ENCODE data around the gene FZD7. TPM values are rescaled to one million over a fixed set of nuclear protein-coding genes. Genes with fewer than 3 reads are reported as not detected.
A peak's percentile ranks its signal among the peaks of the same experiment; 100 is the strongest.

The FZD7 gene
- total RNA-seq, 1 donor from 2014 or later = 24.2 TPM

DNA sequence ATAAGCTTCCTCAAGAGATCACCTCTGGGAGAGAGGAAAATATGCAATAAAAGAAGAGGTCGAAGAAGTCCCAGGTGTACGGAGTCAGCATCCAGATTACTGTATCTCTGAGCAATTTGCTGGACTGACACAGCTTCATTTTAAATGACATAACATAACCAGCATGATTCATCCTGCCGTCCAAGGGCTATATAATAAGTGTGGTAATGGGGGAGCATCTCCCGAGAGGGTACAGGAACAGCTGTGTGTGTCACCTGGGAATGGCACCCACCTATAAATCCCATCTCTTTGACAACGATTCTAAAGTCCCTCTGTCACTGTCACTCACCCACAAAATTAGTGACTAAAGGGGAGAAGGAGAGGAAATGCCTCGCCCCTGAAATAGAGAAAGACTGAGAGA is 19.3 kb upstream of the FZD7 start:
- no peak for DNase-seq (ENCODE audit: low spot score)

GRCh38 chr2:202014759-202015211 is 18.9 kb upstream of the FZD7 start:
- DNase-seq (ENCODE audit: low spot score) = no peak

DNA sequence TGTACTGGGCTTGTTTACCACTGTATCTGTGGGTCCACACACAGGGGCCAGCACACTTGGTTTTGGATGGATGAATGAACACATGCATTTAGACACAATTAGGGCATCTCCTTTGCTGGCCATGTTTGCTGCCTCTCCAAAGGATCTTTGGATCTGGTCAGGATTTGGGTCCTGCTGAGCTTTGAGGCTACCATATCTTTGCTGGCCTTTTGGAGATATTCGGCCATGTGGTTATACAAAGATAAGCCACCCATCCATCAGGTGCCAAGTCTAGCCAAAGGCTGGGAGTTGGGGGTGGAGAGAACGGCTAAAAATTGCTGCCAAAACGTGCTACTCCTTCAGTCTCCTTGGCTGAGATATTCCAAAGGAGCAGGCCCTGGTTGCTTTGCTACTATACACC is 18.2 kb upstream of the FZD7 start:
- no peak for DNase-seq (ENCODE audit: low spot score)

- DNase-seq (ENCODE audit: low spot score) = no peak
Observed at GRCh38 chr2:202016579-202017227, 17.0 kb upstream of the FZD7 start.

DNA sequence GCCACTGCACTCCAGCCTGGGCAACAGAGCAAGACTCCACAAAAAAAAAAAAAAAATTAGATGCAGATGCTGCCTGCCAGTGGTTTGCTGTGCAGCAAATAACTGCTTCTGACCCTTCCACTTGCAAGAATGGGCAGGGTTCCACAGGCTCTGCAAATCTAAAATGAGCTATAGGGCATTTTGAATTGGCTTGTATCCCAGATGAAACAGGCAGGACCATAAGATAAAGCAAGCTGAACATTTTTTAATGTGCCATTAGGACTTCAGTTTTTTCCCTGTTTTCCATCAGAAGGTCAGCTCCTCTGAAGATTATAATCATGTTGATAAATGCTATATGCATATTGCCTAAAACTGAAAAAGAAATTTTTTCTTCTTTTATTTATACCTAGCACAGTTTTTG is 15.7 kb upstream of the FZD7 start:
- DNase-seq (ENCODE audit: low spot score) = no peak

GRCh38 chr2:202018950-202019349 is 14.7 kb upstream of the FZD7 start:
- DNase-seq (ENCODE audit: low spot score) = no peak

- DNase-seq (ENCODE audit: low spot score) = no peak
Observed at GRCh38 chr2:202019689-202020450, 13.8 kb upstream of the FZD7 start.

- peak; percentile 17 for DNase-seq (ENCODE audit: low spot score)
Observed at GRCh38 chr2:202022755-202023154, 10.9 kb upstream of the FZD7 start.

- peak; percentile 22 for DNase-seq (ENCODE audit: low spot score)
Observed at GRCh38 chr2:202023198-202023903, 10.3 kb upstream of the FZD7 start.

- peak; percentile 22 for DNase-seq (ENCODE audit: low spot score)
Observed at GRCh38 chr2:202023904-202024266, 9.8 kb upstream of the FZD7 start.

DNA sequence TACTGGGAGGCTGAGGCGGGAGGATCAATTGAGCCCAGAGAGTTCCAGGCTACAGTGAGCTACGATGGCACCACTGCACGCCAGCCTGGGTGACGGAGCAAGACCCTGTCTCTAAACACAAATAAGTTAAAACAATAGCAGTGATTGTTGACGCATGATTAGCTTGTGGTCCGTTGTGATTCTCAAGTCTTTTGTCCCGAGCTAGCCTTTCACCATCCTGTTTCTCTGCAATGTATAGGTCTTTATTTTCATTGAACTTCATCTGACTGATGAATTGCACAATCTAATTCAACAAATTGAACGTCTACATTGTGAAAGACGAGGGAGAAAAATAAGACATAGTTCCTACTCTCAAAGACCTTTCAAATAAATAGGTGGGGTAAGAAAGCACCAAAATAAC is 8.8 kb upstream of the FZD7 start:
- DNase-seq (ENCODE audit: low spot score) = no peak

GRCh38 chr2:202025816-202026215 is 7.8 kb upstream of the FZD7 start:
- peak; percentile 5 for DNase-seq (ENCODE audit: low spot score)

- no peak for DNase-seq (ENCODE audit: low spot score)
Observed at GRCh38 chr2:202026507-202026906, 7.1 kb upstream of the FZD7 start.

GRCh38 chr2:202030691-202031090 is 3.0 kb upstream of the FZD7 start:
- no peak for DNase-seq (ENCODE audit: low spot score)

DNA sequence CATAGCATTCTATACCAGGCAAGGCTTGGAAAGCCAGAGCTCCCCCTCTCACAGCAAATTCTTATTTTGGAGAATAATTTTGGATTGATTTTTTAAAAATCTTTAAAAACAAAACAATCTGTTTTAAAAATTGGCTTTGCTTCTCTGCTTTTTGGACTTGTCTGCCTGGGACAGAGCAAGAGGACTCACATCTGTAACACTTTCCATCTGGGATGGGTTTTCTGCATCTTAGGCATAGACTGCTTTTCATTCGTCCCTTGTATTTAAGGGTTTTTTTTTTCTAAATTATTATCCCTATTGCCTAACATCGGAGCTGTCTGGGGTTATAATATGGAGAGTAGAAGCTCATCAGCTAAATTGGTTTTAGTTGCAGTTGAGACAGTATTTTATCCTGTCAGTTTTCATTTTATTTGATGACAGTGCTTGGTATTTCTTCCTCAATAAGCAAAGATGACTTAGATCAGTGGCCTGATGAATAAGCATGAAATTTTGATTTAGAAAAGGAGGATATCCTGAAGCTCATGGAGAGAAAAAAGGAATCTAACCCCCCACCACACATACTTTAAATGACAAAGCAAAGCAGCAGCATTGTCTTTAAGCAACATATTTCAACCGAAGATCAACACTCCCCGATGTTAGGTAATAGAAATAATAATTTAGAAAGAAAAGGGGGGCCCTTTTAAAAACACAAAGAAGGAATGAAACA is 2.3 kb upstream of the FZD7 start:
- no peak for DNase-seq (ENCODE audit: low spot score)

DNA sequence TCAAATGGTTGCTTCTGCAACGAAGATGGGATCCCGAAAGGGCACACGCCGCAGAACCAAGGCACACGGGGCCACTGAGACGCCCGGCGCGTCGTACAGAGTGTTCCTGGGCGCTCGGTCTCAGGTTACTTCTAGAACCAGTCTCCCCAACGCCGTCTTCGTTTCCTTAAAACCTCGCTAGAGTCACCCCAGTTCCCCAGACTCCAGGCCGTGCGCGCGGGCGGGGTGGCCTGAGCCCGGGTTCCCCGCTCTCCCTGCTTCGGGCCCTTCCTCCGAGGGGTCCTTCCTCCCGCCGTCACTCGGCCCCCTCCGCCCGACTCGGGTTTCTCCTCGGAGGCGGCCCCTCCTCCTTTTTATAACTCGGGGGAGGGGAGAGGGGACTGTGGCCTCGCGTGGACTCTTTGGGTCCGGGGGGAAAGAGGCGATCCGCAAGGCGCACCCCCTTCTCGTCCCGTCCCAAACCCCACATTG is 774 bp upstream of the FZD7 start:
- DNase-seq (ENCODE audit: low spot score) = peak; percentile 72

DNA sequence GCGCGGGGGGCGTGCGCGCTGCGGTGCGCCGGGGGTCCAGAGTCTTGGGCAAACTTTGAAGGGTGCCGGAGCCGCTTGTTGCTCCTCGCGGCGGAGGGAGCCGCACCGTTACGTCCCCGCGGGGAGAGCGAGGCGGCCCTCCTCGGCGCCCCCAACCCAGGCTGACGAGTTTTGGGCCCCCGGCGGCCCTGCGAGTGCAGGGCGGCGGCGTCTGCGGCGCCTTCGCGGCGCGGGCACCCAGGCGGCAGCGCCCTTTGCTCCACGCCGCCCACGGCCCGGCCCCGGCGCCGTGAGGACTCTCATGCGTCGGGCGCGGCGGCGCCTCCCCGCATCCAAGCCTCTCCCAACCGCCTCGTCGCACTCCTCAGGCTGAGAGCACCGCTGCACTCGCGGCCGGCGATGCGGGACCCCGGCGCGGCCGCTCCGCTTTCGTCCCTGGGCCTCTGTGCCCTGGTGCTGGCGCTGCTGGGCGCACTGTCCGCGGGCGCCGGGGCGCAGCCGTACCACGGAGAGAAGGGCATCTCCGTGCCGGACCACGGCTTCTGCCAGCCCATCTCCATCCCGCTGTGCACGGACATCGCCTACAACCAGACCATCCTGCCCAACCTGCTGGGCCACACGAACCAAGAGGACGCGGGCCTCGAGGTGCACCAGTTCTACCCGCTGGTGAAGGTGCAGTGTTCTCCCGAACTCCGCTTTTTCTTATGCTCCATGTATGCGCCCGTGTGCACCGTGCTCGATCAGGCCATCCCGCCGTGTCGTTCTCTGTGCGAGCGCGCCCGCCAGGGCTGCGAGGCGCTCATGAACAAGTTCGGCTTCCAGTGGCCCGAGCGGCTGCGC is 814 bp downstream of the FZD7 start:
- peak; percentile 48 for DNase-seq (ENCODE audit: low spot score)

- DNase-seq (ENCODE audit: low spot score) = peak; percentile 66
Observed at GRCh38 chr2:202035089-202035940, 1.7 kb downstream of the FZD7 start.

GRCh38 chr2:202035941-202036372 is 2.3 kb downstream of the FZD7 start:
- no peak for DNase-seq (ENCODE audit: low spot score)

GRCh38 chr2:202036601-202037037 is 3.0 kb downstream of the FZD7 start:
- no peak for DNase-seq (ENCODE audit: low spot score)

Data from ureter (tissue), 1 donor.